DOHH2 (cell line): Measurements from ENCODE around the gene ELFN1.

ENCODE experiments used
- CTCF ChIP-seq: fragments of 200-600 bp; sonication (generic); IDR thresholded peaks from one replicate; pipeline ENCODE4 v1.5.1; 2014; ENCODE audit warnings: antibody characterized with exemption, mild to moderate bottlenecking, low read depth, low read length; ENCODE audit not compliant: poor library complexity, severe bottlenecking
- EZH2phosphoT487 ChIP-seq: fragments of 200-600 bp; sonication (generic); IDR thresholded peaks from 2 replicates; pipeline ENCODE4 v1.6.1; 2017; ENCODE audit warnings: borderline replicate concordance, mild to moderate bottlenecking, antibody characterized with exemption, low read length, moderate library complexity, mixed read lengths

GRCh38 chr7:1738511-1738910, 68.4 kb downstream of the ELFN1 start:
- no peak for TF ChIP-seq CTCF
- TF ChIP-seq EZH2phosphoT487: no peak
